ENCODE results near the gene LPAR6.

The LPAR6 gene

DNA sequence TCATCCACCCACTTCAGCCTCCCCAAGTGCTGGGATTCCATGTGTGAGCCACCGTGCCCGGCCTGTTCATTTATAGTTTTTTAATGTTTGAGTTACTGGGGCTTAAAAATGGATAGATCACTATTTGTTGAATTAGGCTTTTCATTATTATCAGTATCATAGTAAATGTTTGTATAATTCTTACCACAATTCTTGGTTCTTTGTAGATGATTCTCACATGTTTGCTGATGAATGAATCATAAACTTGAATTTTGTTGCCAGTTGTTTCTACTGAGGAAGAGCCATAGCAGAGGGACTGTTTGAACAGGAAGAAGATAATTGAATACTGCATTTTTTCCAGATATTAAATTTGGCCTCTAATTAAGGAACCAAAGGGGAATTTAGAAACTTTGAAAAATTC, 2.6 kb upstream of the LPAR6 start:
- in situ Hi-C loops (cut with HindIII; ENCODE audit: low sequenced_read_pairs), result no loop called here

DNA sequence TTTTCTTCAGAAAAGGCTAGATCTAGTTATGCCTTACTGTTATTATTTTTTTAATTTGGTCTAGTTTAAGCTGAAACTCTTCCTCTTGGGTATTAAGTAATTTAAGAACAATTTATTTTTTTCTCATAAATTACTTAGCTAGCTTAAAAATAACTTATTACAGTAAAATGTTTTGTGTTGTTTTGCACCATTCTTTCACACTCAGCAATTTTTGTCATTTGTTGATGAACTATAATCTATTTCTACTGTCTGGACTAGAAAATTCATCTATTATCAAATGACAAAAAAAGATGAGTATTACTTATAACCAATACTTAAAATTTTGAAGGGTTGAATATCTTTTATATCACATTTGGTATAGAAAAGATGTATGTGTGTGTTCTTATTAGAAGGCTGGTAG, 1.6 kb upstream of the LPAR6 start:
- in situ Hi-C loops (cut with HindIII; ENCODE audit: low sequenced_read_pairs), result no loop called here

DNA sequence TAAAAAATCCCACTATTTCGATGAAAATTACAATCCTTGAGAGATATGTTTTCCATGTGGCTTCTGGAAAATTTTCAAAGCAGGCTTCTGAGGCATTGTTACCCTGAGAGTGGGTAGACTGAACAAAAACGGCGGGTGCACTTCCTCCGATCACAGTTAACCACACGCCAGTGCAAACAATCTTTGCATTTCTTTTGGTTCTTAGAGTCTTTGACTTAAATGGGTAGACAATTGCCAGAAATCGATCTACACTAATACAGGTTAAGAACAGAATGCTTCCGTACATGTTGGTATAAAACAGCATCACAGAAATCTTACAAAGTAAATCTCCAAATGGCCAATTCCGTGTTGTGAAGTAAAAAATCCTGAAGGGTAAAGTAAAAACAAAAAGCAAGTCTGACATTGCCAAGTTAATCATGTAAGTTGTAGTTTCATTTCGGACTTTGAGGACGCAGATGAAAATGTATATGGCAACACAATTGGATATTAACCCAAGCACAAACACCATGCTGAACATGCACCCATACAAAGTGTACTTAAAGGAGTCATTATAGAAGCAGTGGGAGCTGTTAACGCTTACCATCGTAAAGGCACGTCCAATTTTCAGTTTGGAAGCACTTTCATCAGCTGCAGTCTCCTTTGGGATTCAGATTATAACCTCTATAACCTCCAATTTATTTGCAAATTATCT, 927 bp downstream of the LPAR6 start:
- in situ Hi-C loops (cut with HindIII; ENCODE audit: low sequenced_read_pairs), result no loop called here

- in situ Hi-C loops (cut with HindIII; ENCODE audit: low sequenced_read_pairs), result no loop called here
These were observed 1.6 kb downstream of the LPAR6 start for GRCh38 chr13:48411147-48411794.

DNA sequence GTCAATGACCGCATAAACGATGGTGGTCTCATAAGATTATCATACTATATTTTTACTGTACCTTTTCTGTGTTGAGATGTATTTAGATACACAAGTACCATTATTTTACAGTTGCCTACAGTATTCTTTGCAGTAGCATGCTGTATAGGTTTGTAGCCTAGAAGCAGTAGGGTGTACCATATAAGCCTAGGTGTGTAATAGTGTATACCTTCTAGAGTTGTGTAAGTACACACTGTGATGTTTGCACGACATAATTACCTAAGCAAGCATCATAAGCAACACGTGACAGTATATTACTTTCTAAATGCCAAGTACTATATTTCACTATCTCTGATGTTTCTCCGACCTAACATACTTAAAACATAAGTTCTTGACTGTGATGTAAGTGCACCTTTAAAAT, 2.7 kb downstream of the LPAR6 start:
- in situ Hi-C loops (cut with HindIII; ENCODE audit: low sequenced_read_pairs), result no loop called here

GRCh38 chr13:48405875-48406274, 7.0 kb downstream of the LPAR6 start:
- in situ Hi-C loops (cut with HindIII; ENCODE audit: low sequenced_read_pairs), result no loop called here

GRCh38 chr13:48404952-48405351, 8.0 kb downstream of the LPAR6 start:
- in situ Hi-C loops (cut with HindIII; ENCODE audit: low sequenced_read_pairs), result no loop called here

GRCh38 chr13:48403913-48404312, 9.0 kb downstream of the LPAR6 start:
- in situ Hi-C loops (cut with HindIII; ENCODE audit: low sequenced_read_pairs), result no loop called here

DNA sequence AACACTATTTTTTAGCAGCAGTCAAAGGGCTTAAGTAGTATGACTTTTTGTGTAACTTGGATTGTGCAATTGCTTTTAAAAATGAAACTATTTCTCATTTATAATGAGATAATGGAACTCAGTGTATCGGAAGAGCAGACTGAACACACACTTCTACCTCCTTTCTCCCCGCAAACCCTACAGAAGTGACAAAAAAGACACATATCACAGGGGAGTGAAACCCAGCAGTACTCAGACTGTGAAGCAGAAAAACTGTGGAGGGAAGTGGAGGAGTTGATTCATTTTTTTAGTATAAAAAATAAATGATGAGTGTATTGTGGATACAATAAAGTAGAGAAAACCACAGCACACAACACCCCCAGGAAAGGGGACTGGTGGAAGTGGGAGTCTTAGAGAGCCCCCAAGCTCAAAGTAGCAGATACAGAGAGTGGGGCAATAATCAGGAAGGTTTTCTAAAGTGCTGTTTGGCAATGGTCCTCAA, 9.7 kb downstream of the LPAR6 start:
- in situ Hi-C loops (cut with HindIII; ENCODE audit: low sequenced_read_pairs), result no loop called here

- in situ Hi-C loops (cut with HindIII; ENCODE audit: low sequenced_read_pairs), result no loop called here
These were observed 10.5 kb downstream of the LPAR6 start for GRCh38 chr13:48402325-48402932.

DNA sequence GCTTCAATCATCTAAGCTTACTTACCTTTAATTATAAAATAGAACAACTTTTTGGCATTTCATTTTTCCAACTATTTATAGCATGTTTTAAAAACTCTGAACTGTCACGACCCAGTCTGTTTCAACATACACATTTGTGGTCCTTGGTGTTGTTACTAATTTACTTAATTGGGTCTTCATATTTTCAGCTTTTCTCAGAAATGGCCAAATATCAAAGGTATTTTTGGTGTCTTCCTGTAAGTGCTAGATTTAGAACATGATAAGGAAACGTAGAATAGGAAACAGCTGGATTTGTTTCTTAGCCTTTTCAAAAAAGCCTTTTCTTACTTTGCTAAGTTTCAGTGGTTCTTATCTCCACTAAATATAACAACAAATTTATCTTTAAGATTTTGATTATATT, 11.4 kb downstream of the LPAR6 start:
- in situ Hi-C loops (cut with HindIII; ENCODE audit: low sequenced_read_pairs), result no loop called here

DNA sequence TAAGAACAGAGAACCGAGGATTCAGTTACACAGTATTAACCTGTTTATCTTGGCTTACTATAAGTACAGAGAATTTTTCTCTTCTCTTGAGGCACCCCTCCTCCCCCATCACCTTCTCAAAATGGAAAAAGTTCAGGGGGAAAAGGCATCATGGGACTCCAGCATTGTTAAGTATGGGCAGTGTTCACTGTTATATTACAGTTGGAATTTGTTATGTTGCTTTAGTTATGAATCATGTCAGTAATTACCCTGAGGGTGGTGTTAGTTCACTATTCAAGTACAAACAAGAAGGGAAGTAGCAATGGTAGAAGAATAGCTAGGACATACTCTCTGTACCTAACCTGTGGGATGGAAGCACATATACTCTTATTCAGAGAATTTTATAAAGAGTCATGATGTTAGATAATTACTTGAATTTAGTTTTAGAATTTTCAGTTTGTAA, 12.0 kb downstream of the LPAR6 start:
- in situ Hi-C loops (cut with HindIII; ENCODE audit: low sequenced_read_pairs), result no loop called here

DNA sequence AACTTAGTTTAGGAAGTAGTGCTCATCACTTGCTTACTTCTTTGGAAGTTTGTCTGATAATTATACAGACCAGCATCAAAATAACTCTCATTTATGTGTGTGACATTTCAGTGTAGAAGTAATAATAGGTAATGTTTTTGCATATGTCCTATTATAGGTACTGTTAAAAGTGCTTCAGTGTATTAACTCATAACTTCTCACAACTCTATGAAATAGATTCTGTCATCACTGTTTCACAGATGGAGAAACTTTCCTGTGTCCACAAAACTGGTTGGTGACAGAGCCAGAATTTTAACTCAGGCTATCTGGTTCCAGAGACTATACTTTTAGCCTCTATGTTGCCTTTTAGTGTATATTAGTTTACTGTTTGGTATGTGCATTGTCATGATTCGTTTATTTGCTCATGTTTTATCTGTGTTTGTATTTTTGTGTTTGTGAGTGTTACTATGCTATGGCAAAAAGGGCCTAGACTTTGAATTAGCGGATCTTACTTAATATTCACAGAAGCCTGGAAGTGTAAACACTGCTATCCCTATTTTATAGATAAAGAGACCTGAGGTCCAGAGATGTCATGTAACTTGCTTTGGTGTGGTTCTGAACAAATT, 12.7 kb downstream of the LPAR6 start:
- in situ Hi-C loops (cut with HindIII; ENCODE audit: low sequenced_read_pairs), result no loop called here

- in situ Hi-C loops (cut with HindIII; ENCODE audit: low sequenced_read_pairs), result no loop called here
These were observed 14.3 kb downstream of the LPAR6 start for GRCh38 chr13:48398450-48399095.

DNA sequence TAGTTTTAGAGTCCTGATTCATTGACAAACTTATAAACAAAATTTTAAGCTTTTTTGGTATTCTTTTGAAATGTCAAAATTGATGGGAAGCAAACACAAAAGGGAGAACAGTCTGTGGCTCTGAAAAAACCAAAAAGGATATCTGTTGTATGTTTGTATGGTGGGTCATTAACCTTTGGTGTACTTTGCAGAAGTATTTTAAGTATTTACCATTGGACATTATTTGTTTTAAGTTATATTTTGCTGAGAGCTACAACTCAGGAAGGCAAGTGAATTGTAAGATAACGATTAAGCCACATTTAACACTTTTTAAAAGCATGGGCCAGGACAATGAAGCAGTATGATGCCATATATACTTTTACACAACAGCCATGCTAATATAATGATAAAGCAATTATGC, 15.2 kb downstream of the LPAR6 start:
- in situ Hi-C loops (cut with HindIII; ENCODE audit: low sequenced_read_pairs), result no loop called here

DNA sequence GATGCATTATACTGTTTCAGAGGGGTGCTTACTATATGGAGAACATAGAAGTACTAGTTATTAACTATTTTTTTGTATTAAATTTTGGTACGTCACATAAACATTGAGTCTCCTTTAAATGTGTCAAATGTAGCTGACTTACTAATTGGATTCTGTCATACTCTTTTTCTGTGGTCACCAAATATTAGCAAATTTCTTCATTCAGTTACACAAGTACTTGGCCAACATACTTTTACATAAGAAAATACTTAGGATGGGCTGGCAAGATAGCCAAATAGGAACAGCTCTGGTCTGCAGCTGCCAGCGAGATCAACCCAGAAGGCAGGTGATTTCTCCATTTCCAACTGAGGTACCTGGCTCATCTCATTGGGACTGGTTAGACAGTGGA, 19.2 kb downstream of the LPAR6 start:
- in situ Hi-C loops (cut with HindIII; ENCODE audit: low sequenced_read_pairs), result no loop called here

DNA sequence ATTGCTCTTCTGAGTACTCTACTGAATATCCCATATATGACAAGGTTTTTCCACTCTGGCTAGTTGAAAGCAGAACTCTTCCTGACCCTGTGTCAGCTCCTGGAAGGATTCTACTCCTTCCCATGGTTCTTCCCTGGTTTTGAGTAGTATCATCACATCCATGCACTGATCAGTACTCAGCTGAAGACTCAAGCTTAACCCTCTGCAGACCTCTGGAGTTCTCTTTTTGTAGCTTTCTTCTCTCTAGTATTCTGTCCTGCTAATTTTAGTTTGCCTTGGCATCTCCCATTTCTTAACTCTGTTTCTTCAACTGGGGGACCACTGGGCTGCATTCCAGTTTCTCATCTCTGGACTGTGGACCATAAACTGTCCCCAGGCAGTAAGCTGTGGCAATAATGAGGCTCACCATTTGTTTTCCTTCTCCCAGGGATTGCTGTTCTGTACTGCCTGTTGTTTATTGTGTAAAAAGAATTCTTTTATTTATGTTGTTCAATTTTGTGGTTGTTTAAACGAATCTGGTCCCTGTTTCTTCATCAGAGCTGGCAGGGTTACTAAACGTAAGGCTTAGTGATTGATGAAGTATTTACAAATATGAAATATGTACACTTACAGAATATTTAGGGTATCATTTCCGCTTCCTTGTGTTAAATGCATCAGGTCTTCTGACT, 19.7 kb downstream of the LPAR6 start:
- in situ Hi-C loops (cut with HindIII; ENCODE audit: low sequenced_read_pairs), result no loop called here

- in situ Hi-C loops (cut with HindIII; ENCODE audit: low sequenced_read_pairs), result no loop called here
These were observed 21.7 kb downstream of the LPAR6 start for GRCh38 chr13:48391257-48391656.

GRCh38 chr13:48386816-48387215, 26.1 kb downstream of the LPAR6 start:
- in situ Hi-C loops (cut with HindIII; ENCODE audit: low sequenced_read_pairs), result no loop called here

- in situ Hi-C loops (cut with HindIII; ENCODE audit: low sequenced_read_pairs), result no loop called here
These were observed 29.5 kb downstream of the LPAR6 start for GRCh38 chr13:48383384-48383783.

- in situ Hi-C loops (cut with HindIII; ENCODE audit: low sequenced_read_pairs), result no loop called here
These were observed 32.3 kb downstream of the LPAR6 start for GRCh38 chr13:48380581-48380980.
